Adrenal gland (tissue), 5 donors: Measurements from ENCODE around the gene PSKH1.

Experiments
- POLR2A ChIP-seq, 2 donors: fragments of 450-650 bp; IDR thresholded peaks; one replicate each; pipeline ENCODE4 v1.6.1; 2017; ENCODE audit warnings: antibody characterized with exemption in 2 of 2, mild to moderate bottlenecking in 2 of 2, moderate library complexity in 1 of 2
- TF ChIP-seq, protein P1 (sequence below), 6 experiments: fragments of 450-650 bp in 4 of 6; fragments of 200-600 bp in 2 of 6; sonication (generic) in 1 of 6; IDR thresholded peaks; 1 replicate in 5 of 6; 2 replicates in 1 of 6; pipeline versions ENCODE4 v1.5.1 to v1.8.0; 2016 to 2021; ENCODE audit warnings: antibody characterized with exemption in 6 of 6, mild to moderate bottlenecking in 2 of 6, moderate library complexity in 1 of 6
- donor health status: DM: no; HTN: no; CAD: no.

DNA sequence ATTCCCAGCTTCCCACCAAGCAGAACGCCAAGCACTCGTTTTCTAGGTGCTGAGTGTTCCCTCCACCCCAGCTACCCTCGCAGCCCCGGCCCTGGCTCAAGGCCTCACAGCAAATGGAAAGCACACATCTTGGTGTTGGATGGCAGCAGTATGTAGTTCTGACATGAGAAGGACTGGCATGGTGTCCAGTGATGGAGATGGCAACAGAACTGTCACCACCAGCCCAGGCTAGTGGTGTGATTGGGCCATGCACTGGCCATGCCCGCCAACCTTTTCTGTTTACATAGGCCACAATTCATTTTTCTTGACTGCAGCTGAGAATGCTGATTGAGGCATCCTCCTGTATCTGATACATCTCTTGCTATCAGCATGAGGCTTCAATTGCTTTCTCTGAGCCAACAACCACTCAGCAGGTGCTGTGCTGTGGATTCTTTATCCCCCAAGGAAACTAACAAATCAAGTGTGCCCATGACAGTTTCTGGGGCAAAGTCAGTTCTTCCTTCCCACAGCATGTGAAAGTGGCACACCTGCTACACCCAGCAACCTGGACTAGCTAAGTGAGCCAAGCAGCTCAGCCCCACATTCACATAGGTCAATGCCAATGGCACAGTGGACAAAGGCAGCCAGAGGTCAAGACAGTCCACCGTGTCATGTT, 71.5 kb downstream of the PSKH1 start:
- TF ChIP-seq, protein P1, sequence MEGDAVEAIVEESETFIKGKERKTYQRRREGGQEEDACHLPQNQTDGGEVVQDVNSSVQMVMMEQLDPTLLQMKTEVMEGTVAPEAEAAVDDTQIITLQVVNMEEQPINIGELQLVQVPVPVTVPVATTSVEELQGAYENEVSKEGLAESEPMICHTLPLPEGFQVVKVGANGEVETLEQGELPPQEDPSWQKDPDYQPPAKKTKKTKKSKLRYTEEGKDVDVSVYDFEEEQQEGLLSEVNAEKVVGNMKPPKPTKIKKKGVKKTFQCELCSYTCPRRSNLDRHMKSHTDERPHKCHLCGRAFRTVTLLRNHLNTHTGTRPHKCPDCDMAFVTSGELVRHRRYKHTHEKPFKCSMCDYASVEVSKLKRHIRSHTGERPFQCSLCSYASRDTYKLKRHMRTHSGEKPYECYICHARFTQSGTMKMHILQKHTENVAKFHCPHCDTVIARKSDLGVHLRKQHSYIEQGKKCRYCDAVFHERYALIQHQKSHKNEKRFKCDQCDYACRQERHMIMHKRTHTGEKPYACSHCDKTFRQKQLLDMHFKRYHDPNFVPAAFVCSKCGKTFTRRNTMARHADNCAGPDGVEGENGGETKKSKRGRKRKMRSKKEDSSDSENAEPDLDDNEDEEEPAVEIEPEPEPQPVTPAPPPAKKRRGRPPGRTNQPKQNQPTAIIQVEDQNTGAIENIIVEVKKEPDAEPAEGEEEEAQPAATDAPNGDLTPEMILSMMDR (IDR thresholded peaks at IDR 0.05) = no peak
- no peak for TF ChIP-seq POLR2A (IDR thresholded peaks at IDR 0.05)
